Testis (tissue), 2 donors: Measurements from ENCODE around the gene NUDT1.

Source experiments
- POLR2A ChIP-seq: fragments of 450-650 bp; IDR thresholded peaks from one replicate; pipeline ENCODE4 v1.6.1; 2017; ENCODE audit warnings: antibody characterized with exemption, mild to moderate bottlenecking, moderate library complexity
- TF ChIP-seq, protein P1 (sequence below), 3 experiments: fragments of 450-650 bp in 2 of 3; fragments of 200-600 bp in 1 of 3; sonication (generic) in 1 of 3; IDR thresholded peaks; one replicate each; pipeline ENCODE4 v1.5.1; 2016 to 2019; ENCODE audit warnings: antibody characterized with exemption in 3 of 3, mild to moderate bottlenecking in 2 of 3, moderate library complexity in 1 of 3

- no peak for TF ChIP-seq POLR2A
- TF ChIP-seq, protein P1, sequence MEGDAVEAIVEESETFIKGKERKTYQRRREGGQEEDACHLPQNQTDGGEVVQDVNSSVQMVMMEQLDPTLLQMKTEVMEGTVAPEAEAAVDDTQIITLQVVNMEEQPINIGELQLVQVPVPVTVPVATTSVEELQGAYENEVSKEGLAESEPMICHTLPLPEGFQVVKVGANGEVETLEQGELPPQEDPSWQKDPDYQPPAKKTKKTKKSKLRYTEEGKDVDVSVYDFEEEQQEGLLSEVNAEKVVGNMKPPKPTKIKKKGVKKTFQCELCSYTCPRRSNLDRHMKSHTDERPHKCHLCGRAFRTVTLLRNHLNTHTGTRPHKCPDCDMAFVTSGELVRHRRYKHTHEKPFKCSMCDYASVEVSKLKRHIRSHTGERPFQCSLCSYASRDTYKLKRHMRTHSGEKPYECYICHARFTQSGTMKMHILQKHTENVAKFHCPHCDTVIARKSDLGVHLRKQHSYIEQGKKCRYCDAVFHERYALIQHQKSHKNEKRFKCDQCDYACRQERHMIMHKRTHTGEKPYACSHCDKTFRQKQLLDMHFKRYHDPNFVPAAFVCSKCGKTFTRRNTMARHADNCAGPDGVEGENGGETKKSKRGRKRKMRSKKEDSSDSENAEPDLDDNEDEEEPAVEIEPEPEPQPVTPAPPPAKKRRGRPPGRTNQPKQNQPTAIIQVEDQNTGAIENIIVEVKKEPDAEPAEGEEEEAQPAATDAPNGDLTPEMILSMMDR (IDR thresholded peaks at IDR 0.05), result no peak
These were observed 24.9 kb downstream of the NUDT1 start for GRCh38 chr7:2266911-2267310.
